NCI-H2196 (cell line): ENCODE data around the gene FAM89B.
"Not testable (repeated sequence)": the region's sequence is repeated elsewhere in the genome, so short reads cannot be mapped to it uniquely, and the experiment has no call there.

Experiments
- DNase-seq: peaks from one replicate; lab custom pipeline; 2025; ENCODE audit not compliant: unreplicated experiment; lab: John Stamatoyannopoulos, UW

Gene FAM89B

DNA sequence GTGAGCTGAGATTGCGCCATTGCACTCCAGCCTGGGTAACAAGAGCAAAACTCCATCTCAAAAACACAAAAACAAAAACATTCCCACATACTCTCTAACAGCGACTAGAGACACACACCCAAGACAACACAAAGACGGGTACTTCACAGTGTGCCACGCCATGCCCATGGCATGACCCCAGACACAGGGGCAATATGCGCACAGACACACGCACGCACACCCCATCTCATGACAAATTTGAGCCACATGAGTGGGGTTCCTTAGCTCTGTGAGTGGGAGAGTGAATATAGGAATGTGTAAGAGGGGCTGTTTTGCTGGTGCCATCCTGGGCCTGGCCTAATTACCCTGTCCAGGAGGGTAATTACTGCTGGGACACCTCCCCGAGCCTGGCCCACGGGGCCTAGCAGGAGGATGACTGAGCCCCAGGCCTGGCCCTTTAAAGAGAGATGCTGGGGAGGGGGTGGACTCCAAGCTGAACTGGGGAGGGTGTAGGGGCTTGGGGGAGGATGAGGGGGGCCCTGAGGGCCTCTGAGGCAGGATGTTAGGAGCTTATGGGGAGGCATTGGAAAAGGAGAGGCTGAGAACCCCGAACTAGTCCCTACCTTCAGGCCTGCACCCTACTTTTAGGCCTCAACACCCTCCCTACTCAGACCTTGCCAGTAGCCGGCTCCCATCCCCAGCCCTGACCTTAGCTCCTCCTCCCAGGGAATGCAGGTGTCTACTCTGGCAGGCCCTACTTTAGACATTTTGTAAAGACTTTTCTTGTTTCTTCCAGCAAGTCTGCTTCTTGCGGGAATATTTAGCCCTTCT, 15.7 kb upstream of the FAM89B start:
- peak; percentile 16 for DNase-seq

- DNase-seq, result no peak
Observed at GRCh38 chr11:65557280-65558001, 14.9 kb upstream of the FAM89B start.

- peak; percentile 70 for DNase-seq
Observed at GRCh38 chr11:65558002-65558929, 14.1 kb upstream of the FAM89B start, which contains the start of gene LTBP3. TSS of gene LTBP3 (minus strand) at chr11:65558359. CDS start at chr11:65557959, 400 bp downstream.

DNA sequence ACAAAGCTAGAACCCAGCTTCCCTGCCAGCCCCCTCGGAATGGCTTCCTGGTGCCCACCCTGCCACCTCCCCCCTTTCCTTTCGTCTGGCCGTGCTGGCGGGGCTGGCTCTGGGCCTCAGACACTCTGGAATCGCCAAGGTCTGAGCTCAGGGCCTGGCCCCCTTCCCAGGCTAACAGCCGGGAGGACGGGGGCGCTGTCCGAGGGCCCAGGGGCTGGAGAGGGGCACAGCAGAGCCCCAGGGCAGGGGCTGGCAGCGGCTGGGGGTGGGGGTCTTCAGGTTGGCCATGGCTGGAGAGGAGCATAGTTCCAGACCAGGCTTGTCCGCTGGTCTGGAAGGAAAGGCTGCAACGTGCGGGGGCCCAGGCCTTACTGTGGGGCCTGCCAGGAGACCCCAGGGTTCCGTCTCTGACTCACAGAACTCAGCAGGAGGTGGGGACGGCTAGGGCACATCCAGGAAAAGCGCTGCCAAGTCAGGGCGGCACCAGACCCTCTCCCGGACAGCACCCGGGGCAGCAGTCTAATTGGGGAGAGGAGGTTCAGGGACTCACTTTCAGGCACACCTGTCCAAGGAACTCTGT, 13.3 kb upstream of the FAM89B start:
- no peak for DNase-seq

- DNase-seq, result no peak
Observed at GRCh38 chr11:65559535-65559934, 12.8 kb upstream of the FAM89B start.

DNA sequence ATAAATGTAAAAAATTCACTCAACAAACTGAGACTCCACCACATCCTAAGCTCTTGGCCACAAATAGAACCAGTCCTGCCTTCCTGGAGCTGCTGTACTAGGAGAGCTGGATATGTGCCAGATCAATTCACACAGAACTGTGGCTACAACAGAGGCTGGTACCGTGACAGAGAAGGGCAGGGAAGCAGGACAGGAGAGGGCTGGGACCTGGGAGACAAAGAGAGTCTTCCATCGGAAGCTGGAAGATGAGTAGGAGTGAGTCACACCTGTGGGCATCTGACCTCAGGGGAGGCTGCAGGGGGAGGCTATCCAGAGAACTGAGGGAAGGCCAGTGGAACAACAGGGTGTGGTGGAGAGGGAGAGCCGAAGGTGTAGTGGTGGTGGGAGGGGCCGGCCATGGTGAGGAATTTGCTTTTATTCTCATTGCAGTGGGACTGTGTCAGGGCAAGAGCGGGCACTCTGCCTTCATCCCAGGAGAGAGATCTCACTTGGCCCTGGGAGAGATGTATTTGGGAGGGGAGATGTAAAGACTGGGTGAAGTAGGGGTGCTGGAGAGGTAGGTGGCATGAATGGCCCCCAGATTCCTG, 12.3 kb upstream of the FAM89B start:
- peak; percentile 76 for DNase-seq

GRCh38 chr11:65560555-65561418, 11.6 kb upstream of the FAM89B start:
- DNase-seq, result peak; percentile 59

DNA sequence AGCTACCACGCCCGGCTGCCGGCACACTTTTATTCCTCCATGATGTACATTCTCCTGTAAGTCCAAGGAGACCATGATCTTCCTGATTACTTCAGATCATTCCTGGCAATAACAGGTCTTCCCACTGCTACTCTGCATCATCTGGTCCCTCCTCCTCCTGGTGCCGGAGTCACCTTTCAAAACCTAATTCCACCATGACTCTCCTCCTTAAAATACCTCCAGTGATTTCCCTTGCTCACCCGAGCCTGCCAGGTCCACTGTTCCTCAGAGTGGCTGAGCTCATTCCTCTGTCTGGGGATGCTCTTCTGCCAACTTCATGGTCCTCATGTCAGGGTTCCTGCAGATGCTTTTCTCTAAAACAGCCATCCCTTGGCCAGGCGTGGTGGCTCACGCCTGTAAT, 10.3 kb upstream of the FAM89B start:
- DNase-seq, result no peak

DNA sequence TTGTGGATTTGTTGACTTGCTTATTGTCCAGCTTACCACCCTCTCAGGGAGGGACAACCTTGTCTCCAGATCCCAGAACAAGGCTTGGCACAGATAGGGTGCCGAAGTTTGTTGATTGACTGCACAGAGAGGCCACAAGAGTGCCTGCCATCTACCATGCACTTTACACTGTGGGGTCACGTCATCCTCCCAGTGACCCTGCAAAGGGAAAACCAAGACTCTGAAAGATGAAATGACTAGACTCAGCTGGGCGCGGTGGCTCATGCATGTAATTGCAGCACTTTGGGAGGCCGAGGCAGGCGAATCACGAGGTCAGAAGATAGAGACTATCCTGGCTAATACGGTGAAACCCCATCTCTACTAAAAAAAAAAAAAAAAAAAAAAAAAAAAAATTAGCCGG, 9.6 kb upstream of the FAM89B start:
- no peak for DNase-seq

DNA sequence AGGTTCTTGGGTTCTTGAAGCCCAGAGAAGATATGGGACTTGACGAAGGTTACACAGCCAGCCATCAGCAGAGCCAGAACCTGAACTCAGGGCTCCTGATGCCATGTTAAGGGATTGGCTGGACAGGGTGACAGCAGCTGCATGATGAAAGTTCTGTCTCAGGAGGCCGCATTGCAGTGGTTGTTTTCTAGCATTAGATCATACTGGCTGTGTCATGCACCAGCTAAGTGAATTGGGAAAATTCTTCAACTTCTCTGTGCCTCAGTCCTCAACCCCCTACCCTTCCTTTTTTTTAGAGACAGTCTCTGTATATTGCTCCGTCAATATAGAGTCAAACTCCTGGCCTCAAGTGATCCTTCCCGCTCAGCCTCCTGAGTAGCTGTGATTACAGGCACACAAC, 8.7 kb upstream of the FAM89B start:
- no peak for DNase-seq

DNA sequence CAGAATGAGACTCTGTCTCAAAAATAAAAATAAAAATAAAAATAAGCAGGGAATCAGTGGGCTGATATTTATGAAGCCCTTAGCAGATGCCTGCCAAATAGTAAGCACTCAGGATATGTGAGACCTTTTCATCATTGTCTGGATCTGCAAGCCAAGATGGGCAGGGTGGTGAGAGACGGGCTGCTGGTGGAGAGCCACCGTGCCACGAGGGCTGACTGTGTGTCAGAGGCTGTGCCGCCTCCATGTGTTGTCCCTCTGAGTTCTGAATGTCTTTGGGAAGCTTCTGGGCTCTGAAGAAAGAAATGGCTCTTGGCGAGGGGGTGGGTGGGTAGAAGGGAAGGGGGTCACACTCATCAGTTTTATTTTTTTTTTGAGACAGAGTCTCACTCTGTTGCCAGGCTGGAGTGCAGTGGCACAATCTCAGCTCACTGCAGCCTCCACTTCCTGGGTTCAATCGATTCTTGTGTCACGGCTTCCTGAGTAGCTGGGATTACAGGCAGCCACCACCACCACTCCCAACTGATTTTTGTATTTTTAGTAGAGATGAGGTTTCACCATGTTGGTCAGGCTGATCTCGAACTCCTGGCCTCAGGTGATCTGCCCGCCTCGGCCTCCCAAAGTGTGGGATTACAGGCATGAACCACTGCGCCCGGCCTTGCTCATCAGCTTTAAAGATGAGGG, 7.3 kb upstream of the FAM89B start:
- DNase-seq, result not testable (repeated sequence)

DNA sequence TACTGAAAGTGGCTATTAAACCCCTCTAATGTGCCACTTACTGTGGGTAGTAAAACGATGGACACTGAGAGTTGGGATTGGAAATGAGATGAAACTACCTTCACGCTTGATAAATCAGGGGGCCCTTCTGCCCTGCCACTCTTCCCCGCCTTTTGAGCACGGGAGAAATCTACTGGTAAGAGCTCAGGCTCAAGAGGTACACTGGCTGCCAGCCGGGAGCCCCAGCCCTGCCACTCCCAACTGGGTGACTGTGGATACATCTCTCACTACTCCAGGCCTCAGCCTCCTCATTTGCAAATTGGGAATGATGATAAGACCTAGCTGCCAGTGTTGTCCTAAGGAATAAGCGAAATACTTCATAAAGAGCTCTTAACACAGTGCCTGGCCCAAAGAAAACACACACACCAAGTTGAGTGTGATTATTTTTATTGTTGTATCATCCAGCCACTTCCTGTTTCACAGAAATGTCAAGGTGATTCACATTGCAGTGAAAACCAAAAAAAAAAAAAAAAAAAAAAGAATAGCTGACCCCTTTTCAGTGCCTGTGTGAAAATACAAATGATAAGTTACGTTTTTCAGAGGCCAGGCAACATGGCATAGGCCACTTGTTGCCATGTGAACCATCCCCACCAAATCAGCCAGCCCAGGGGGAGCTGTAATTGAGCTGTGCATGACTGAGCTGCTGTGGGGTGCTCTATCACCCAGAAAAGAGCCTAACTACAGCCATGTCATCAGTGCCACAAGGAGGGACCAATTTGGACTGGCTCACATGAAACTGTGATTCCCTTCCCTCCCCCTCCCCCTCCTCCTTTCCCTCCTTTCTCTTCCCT, 6.5 kb upstream of the FAM89B start:
- no peak for DNase-seq

- peak; percentile 69 for DNase-seq
Observed at GRCh38 chr11:65569164-65569972, 3.0 kb upstream of the FAM89B start.

- peak; percentile 99 for DNase-seq
Observed at GRCh38 chr11:65569973-65570918, 2.1 kb upstream of the FAM89B start, which contains the start of gene ZNRD2. TSS of gene ZNRD2 (plus strand) at chr11:65570477. CDS start at chr11:65570492, 15 bp downstream.

GRCh38 chr11:65571420-65571819, 918 bp upstream of the FAM89B start:
- DNase-seq, result no peak

DNA sequence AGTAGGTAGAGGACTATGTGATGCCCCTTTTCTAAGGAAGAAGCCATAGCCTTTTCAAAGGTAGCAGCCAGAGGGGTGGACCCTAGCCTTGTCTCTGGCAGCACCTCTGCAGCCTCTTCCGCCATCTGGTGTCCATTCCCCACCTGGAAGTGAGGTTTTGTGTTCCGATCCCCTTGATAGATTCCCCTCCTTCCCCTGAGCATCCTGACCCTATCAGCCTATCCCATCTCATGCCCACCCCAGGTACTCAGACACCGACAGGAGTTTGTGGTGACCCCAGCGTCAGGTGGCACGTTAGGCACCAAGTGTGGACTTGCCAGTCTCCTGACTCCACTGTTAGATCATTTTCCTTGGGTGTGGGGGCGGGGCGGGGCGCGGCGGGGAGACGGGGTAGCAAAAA, 398 bp upstream of the FAM89B start:
- peak; percentile 73 for DNase-seq
